ENCODE measurements around the gene PDCD5. TPM values are rescaled to one million over a fixed set of nuclear protein-coding genes. Genes with fewer than 3 reads are reported as not detected.

Gene PDCD5
- polyA plus RNA-seq, 3 donors, result 41.4 to 84.5 (median 79.9) TPM

DNA sequence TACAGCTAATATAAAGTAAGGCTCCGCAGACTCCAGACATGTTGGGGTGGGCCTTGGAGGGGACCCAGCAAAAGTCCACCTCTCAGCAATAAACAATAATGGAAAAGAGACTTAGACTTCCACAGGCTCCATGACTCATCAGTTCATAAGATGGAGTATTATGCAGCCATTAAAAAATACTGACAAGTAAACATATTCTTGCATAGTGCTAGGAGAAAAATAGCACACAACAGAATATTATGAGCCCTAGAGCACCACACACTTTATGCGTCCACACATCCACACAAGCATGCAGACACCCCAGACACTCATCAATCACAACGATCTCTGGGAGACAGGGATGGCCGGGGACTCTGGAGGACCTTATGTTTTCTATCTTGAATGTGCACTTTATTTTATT, 46.0 kb downstream of the PDCD5 start:
- Mint-ChIP-seq H3K9me3 (peaks cover 0 to 3% (median 0%) of the 10 kb centered on the region in 7 donors), H3K27ac (no peak overlapping the region), H3K4me3 (no peak overlapping the region), H3K36me3 (peaks cover 75 to 89% of the 10 kb centered on the region in 2 donors), H3K27me3 (ENCODE audit: low read depth in 3 of 3) (no peaks in the 10 kb centered on the region), H3K4me1 (peaks cover 5% of the 10 kb centered on the region)
- Histone ChIP-seq H3K27me3 (ENCODE audit: control insufficient read depth in 2 of 2, insufficient read depth in 2 of 2, low read length in 2 of 2) (no peaks in the 10 kb centered on the region), H2AFZ (ENCODE audit: insufficient read depth, low read depth, low read length, poor library complexity, severe bottlenecking) (no peak overlapping the region), H3K4me3 (replicated peaks in 1 of 3; ENCODE audit: low read depth in 2 of 3, low read length in 3 of 3) (no peak overlapping the region), H3K9ac (ENCODE audit: insufficient read depth, low read length, poor library complexity, severe bottlenecking) (no peak overlapping the region), H3K36me3 (replicated peaks in 1 of 2; ENCODE audit: control insufficient read depth in 1 of 2, insufficient read depth in 2 of 2, low read length in 2 of 2) (peaks cover 71 to 91% of the 10 kb centered on the region in 2 donors), H3K4me2 (replicated peaks; ENCODE audit: extremely low read depth, low read length, poor library complexity, severe bottlenecking) (no peak overlapping the region), H3K79me2 (ENCODE audit: insufficient read depth, low read length) (no peaks in the 10 kb centered on the region), H3K27ac (ENCODE audit: low read depth in 1 of 2, low read length in 2 of 2) (no peak overlapping the region), H3K4me1 (ENCODE audit: control insufficient read depth in 1 of 2, insufficient read depth in 2 of 2, low read length in 2 of 2) (no peaks in the 10 kb centered on the region), H4K20me1 (ENCODE audit: insufficient read depth, low read length) (no peaks in the 10 kb centered on the region), H3K9me3 (replicated peaks in 1 of 2; ENCODE audit: control insufficient read depth in 1 of 2, insufficient read depth in 1 of 2, low read length in 2 of 2) (no peaks in the 10 kb centered on the region)
- intact Hi-C loops (cut with micrococcal nuclease), result no loop called here
- DNase-seq, result no peak
- TF ChIP-seq, protein P1, sequence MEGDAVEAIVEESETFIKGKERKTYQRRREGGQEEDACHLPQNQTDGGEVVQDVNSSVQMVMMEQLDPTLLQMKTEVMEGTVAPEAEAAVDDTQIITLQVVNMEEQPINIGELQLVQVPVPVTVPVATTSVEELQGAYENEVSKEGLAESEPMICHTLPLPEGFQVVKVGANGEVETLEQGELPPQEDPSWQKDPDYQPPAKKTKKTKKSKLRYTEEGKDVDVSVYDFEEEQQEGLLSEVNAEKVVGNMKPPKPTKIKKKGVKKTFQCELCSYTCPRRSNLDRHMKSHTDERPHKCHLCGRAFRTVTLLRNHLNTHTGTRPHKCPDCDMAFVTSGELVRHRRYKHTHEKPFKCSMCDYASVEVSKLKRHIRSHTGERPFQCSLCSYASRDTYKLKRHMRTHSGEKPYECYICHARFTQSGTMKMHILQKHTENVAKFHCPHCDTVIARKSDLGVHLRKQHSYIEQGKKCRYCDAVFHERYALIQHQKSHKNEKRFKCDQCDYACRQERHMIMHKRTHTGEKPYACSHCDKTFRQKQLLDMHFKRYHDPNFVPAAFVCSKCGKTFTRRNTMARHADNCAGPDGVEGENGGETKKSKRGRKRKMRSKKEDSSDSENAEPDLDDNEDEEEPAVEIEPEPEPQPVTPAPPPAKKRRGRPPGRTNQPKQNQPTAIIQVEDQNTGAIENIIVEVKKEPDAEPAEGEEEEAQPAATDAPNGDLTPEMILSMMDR (IDR thresholded peaks at IDR 0.05), result no peak
- no CpG with 5 or more reads among the region's 4 CpGs for WGBS (ENCODE audit: insufficient coverage)

- Histone ChIP-seq H3K4me1 (ENCODE audit: control insufficient read depth in 1 of 2, insufficient read depth in 2 of 2, low read length in 2 of 2) (no peaks in the 10 kb centered on the region), H3K4me3 (replicated peaks in 1 of 3; ENCODE audit: low read depth in 2 of 3, low read length in 3 of 3) (no peak overlapping the region), H3K27me3 (ENCODE audit: control insufficient read depth in 2 of 2, insufficient read depth in 2 of 2, low read length in 2 of 2) (no peaks in the 10 kb centered on the region), H3K79me2 (ENCODE audit: insufficient read depth, low read length) (no peaks in the 10 kb centered on the region), H3K36me3 (replicated peaks in 1 of 2; ENCODE audit: control insufficient read depth in 1 of 2, insufficient read depth in 2 of 2, low read length in 2 of 2) (peaks cover 67 to 87% of the 10 kb centered on the region in 2 donors), H4K20me1 (ENCODE audit: insufficient read depth, low read length) (no peaks in the 10 kb centered on the region), H3K4me2 (replicated peaks; ENCODE audit: extremely low read depth, low read length, poor library complexity, severe bottlenecking) (no peak overlapping the region), H2AFZ (ENCODE audit: insufficient read depth, low read depth, low read length, poor library complexity, severe bottlenecking) (no peak overlapping the region), H3K9ac (ENCODE audit: insufficient read depth, low read length, poor library complexity, severe bottlenecking) (no peak overlapping the region), H3K9me3 (replicated peaks in 1 of 2; ENCODE audit: control insufficient read depth in 1 of 2, insufficient read depth in 1 of 2, low read length in 2 of 2) (no peaks in the 10 kb centered on the region), H3K27ac (ENCODE audit: low read depth in 1 of 2, low read length in 2 of 2) (no peak overlapping the region)
- Mint-ChIP-seq H3K27me3 (ENCODE audit: low read depth in 3 of 3) (no peaks in the 10 kb centered on the region), H3K9me3 (peaks cover 0 to 3% (median 0%) of the 10 kb centered on the region in 7 donors), H3K27ac (no peak overlapping the region), H3K36me3 (peaks cover 68 to 85% of the 10 kb centered on the region in 2 donors), H3K4me1 (peaks cover 5% of the 10 kb centered on the region), H3K4me3 (no peak overlapping the region)
- TF ChIP-seq, protein P1 (IDR thresholded peaks at IDR 0.05), result no peak
- intact Hi-C loops (cut with micrococcal nuclease), result no loop called here
- WGBS (ENCODE audit: insufficient coverage), result 98% methylated on average over 14 of the region's 15 CpGs
- DNase-seq, result no peak
These were observed 46.8 kb downstream of the PDCD5 start for GRCh38 chr19:32627714-32628270.

All from CD14-positive monocyte (primary cell).